Prostate gland (tissue), 2 donors: ENCODE measurements around the gene XCL2. TPM values are rescaled to one million over a fixed set of nuclear protein-coding genes. Genes with fewer than 3 reads are reported as not detected.
"Not testable (repeated sequence)": the region's sequence is repeated elsewhere in the genome, so short reads cannot be mapped to it uniquely, and the experiment has no call there.

Experiments
- DNase-seq: peaks from one replicate; pipeline ENCODE4 v3.0.0-alpha.2; 2019; ENCODE audit warnings: low spot score
- H3K27ac ChIP-seq, 2 donors: fragments of 200-600 bp; sonication (generic); 2 replicates each; pipeline ENCODE4 v1.5.1; 2017 to 2019
- H3K27me3 ChIP-seq: fragments of 200-600 bp; sonication (generic); replicated peaks from 2 replicates; pipeline ENCODE4 v1.5.1; 2019; ENCODE audit not compliant: insufficient read depth
- H3K36me3 ChIP-seq, 2 donors: fragments of 200-600 bp; sonication (generic); 1 replicate in 1 of 2; 2 replicates in 1 of 2; pipeline versions ENCODE4 v1.5.1 to v1.8.1; 2017 to 2019
- H3K4me1 ChIP-seq: fragments of 200-600 bp; sonication (generic); replicated peaks from 2 replicates; pipeline ENCODE4 v1.5.1; 2019
- H3K4me3 ChIP-seq, 2 donors: fragments of 200-600 bp; sonication (generic); 2 replicates each; pipeline ENCODE4 v1.5.1; 2017 to 2019
- H3K9me3 ChIP-seq: fragments of 200-600 bp; sonication (generic); 2 replicates; pipeline ENCODE4 v1.5.1; 2017
- CTCF ChIP-seq, 4 experiments: fragments of 200-600 bp in 2 of 4; fragments of 450-650 bp in 2 of 4; sonication (generic) in 2 of 4; IDR thresholded peaks; 1 replicate in 3 of 4; 2 replicates in 1 of 4; pipeline ENCODE4 v1.5.1; 2016 to 2019; ENCODE audit warnings: antibody characterized with exemption in 4 of 4, mild to moderate bottlenecking in 2 of 4, moderate library complexity in 2 of 4
- POLR2A ChIP-seq: fragments of 450-650 bp; IDR thresholded peaks from one replicate; pipeline ENCODE4 v1.6.1; 2016; ENCODE audit warnings: antibody characterized with exemption, mild to moderate bottlenecking
- POLR2AphosphoS5 ChIP-seq: sonication (generic); formaldehyde crosslinking; IDR thresholded peaks from one replicate; pipeline ENCODE4 v1.6.1; 2017; ENCODE audit warnings: antibody characterized with exemption
- WGBS: methylation state at CpG from one replicate; pipeline ENCODE4 v1.1.5; 2018; 5-methylcytosine and 5-hydroxymethylcytosine counted together
- intact Hi-C: fragments of 100-400 bp; cut with DNase I; formaldehyde crosslinking; loops from one replicate; pipeline ENCODE4 v1.14.2; 2022
- total RNA-seq, 2 donors: library from RNA; depleted of rRNA; stranded (reverse); fragments of >200 nt; gene quantifications; one replicate each; pipeline ENCODE4 v1.1.0, GENCODE V29; 2016

XCL2 gene
- total RNA-seq, 2 donors from 2014 or later: not detected

GRCh38 chr1:168585191-168585590 is 41.4 kb upstream of the XCL2 start:
- intact Hi-C loops: no loop called here
- no peak overlapping the region for H3K27ac ChIP-seq
- 55% methylated on average over 3 of the region's 3 CpGs for WGBS

GRCh38 chr1:168583571-168583970 is 39.8 kb upstream of the XCL2 start:
- H3K27me3 ChIP-seq: no peaks in the 10 kb centered on the region
- no peaks in the 10 kb centered on the region for H3K9me3 ChIP-seq
- no peaks in the 10 kb centered on the region for H3K36me3 ChIP-seq
- DNase-seq: no peak
- H3K4me1 ChIP-seq: no peaks in the 10 kb centered on the region
- no peak overlapping the region for H3K27ac ChIP-seq
- WGBS: 82% methylated on average over 6 of the region's 6 CpGs
- TF ChIP-seq POLR2AphosphoS5 (no peak), CTCF (IDR thresholded peaks at IDR 0.05) (no peak), POLR2A (no peak)
- no peak overlapping the region for H3K4me3 ChIP-seq
- intact Hi-C loops: no loop called here

More at GRCh38 chr1:168585191-168585590, 41.4 kb upstream of the XCL2 start:
- Histone ChIP-seq H3K4me3 (no peak overlapping the region), H3K9me3 (no peaks in the 10 kb centered on the region), H3K36me3 (no peaks in the 10 kb centered on the region), H3K4me1 (no peaks in the 10 kb centered on the region), H3K27me3 (no peaks in the 10 kb centered on the region)
- DNase-seq: no peak
- TF ChIP-seq POLR2AphosphoS5 (no peak), CTCF (IDR thresholded peaks at IDR 0.05) (no peak), POLR2A (no peak)

GRCh38 chr1:168582688-168583336 is 39.0 kb upstream of the XCL2 start:
- WGBS: 53% methylated on average over 6 of the region's 6 CpGs
- DNase-seq: no peak
- Histone ChIP-seq H3K36me3 (no peaks in the 10 kb centered on the region), H3K9me3 (no peaks in the 10 kb centered on the region), H3K27me3 (no peaks in the 10 kb centered on the region), H3K4me3 (no peak overlapping the region), H3K4me1 (no peaks in the 10 kb centered on the region), H3K27ac (no peak overlapping the region)
- no peak for TF ChIP-seq CTCF (IDR thresholded peaks at IDR 0.05)
- no peak for TF ChIP-seq POLR2AphosphoS5
- no peak for TF ChIP-seq POLR2A
- intact Hi-C loops: no loop called here

- no peak for TF ChIP-seq POLR2AphosphoS5
- H3K4me1 ChIP-seq: no peaks in the 10 kb centered on the region
- H3K4me3 ChIP-seq: no peak overlapping the region
- no peak for DNase-seq
- no peak overlapping the region for H3K27ac ChIP-seq
- no peaks in the 10 kb centered on the region for H3K27me3 ChIP-seq
- no peaks in the 10 kb centered on the region for H3K9me3 ChIP-seq
- no peaks in the 10 kb centered on the region for H3K36me3 ChIP-seq
- intact Hi-C loops: no loop called here
- 84% methylated on average over 4 of the region's 4 CpGs for WGBS
Observed at GRCh38 chr1:168581817-168582572, 38.2 kb upstream of the XCL2 start.

- not testable (repeated sequence) for H3K27ac ChIP-seq, DNase-seq
Observed at GRCh38 chr1:168580991-168581390, 37.2 kb upstream of the XCL2 start.

GRCh38 chr1:168580290-168580689 is 36.5 kb upstream of the XCL2 start:
- H3K27ac ChIP-seq, H3K36me3 ChIP-seq, H3K4me3 ChIP-seq, H3K4me1 ChIP-seq, H3K9me3 ChIP-seq, H3K27me3 ChIP-seq, intact Hi-C loops, DNase-seq: not testable (repeated sequence)
- WGBS: 93% methylated on average over 2 of the region's 2 CpGs

More at GRCh38 chr1:168580991-168581390, 37.2 kb upstream of the XCL2 start:
- intact Hi-C loops, H3K4me1 ChIP-seq, H3K27me3 ChIP-seq, H3K4me3 ChIP-seq, H3K36me3 ChIP-seq, H3K9me3 ChIP-seq: not testable (repeated sequence)
- 85% methylated on average over 7 of the region's 7 CpGs for WGBS

DNA sequence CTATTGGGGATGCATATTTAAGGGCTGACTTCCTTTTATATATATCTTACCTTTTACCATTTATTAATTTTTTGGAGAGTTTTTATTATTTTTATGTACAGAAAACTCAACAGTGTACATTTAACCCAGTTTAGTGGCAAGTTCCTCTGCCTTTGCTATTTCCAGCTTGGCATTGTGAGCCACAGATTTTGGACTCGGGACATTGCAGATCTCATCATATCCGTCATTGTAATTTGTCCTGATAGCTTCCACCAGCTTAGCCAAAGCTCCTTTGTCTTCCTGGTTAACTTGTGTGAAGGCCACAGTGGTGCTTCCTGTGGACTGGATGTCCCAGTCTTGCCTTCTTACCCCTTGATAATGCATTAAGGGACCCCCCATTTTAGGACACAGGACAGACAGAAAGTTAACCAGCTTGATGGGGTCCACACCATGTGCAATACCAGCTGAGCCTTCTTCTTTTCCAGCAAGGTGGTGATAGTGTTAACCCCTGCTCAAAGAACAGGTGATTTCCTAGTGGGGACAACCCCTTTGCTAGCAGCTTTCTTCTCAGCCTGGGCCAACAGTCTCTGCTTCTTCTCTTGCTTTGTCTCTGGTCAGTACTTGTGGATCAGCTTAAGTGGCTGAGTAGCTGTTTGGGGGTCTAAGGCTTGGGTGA is 34.9 kb upstream of the XCL2 start:
- not testable (repeated sequence) for H3K4me1 ChIP-seq, H3K36me3 ChIP-seq, H3K9me3 ChIP-seq, H3K27me3 ChIP-seq, H3K4me3 ChIP-seq, H3K27ac ChIP-seq, DNase-seq
- WGBS: 90% methylated on average over 2 of the region's 2 CpGs
- intact Hi-C loops: loop anchor here (10.0 kb wide), 1 partner anchor 144 kb away; no protein-coding TSS in a partner anchor

DNA sequence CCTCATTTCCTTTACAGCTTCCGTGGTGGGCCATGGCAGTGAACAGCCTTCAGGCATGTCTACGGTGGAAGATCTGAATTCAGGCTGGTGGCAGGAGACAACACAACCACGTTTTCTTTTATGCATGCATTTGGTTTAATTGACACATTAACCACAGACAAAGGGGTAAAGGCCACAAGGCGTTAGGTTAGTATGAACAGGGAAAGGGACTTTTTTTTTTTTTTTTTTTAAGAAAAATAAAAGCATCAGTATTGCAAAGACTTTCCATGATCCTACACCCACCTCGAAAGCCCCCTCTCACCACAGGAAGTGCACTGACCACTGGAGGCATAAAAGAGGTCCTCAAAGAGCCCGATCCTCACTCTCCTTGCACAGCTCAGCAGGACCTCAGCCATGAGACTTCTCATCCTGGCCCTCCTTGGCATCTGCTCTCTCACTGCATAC is 32.5 kb upstream of the XCL2 start, which contains the start of gene XCL1:
TSS of gene XCL1 (plus strand) at position 361 of the 444 bp plus-strand sequence. CDS start at position 394, 33 bp downstream.
- DNase-seq, H3K9me3 ChIP-seq, H3K4me1 ChIP-seq, H3K27me3 ChIP-seq, H3K27ac ChIP-seq, H3K4me3 ChIP-seq, H3K36me3 ChIP-seq: not testable (repeated sequence)
- intact Hi-C loops: loop anchor here (10.0 kb wide), 1 partner anchor 141 kb away; no protein-coding TSS in a partner anchor
- WGBS: 84% methylated on average over 3 of the region's 6 CpGs
